Measurements from ENCODE around the gene SPAG9. TPM values are rescaled to one million over a fixed set of nuclear protein-coding genes. Genes with fewer than 3 reads are reported as not detected.

Gene SPAG9
- total RNA-seq, 1 experiment from 2014 or later, result 90.5 TPM

DNA sequence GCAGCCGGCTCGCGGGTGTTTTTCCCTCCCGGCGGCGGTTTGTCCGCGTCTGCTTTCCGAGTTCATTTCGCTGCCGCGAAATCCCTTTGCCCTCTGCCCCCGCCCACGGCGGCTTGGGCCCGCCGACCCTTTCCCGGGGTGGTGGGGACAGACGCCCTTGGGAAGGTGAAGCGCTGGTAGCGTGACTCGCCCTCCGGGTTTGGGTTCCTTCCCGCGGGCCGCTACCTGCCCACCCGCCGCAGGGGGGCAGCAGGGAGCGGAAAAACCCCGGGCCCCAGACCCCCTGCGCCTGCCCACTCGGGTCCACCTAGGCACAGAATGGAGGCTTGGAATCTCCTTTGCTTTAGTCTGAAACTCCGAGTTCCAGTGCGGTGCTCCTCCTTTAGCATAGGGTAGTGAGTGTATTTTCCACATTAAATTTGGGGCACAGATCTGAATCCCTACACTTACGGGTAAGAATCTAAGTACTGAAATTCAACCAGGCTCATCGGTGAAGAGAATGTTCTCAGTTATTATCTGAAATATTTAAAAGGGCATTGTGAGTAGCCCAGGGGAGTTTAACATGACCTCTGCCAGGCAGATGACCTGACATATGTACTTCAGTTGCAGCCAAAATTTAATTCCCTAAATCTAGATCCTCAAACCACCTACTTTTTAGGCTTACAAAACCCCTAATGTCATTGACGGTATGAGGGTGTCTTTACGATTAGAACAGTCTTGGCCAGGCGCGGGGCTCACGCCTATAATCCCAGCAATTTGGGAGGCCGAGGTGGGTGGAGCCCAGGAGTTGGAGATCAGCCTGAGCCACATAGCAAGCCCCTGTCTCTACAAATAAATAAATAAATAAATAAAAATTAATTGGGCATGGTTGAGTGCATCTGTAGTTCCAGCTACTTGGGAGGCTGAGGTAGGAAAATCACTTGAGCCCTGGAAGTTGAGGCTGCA lies 46.6 kb upstream of the SPAG9 start:
- DNase-seq, result peak; percentile 70
- peak overlapping the region; percentile 81 for H3K4me3 ChIP-seq (ENCODE audit: low read length)
- peak overlapping the region; percentile 72 for H3K27ac ChIP-seq (ENCODE audit: low read length)
- H3K9ac ChIP-seq (ENCODE audit: low read length), result peak overlapping the region; percentile 97
- intact Hi-C loops (cut with micrococcal nuclease), result loop anchor here (1.0 to 5.0 kb wide), 2 partner anchors 46 to 95 kb away; partner anchors contain the start of genes MBTD1 and UTP18
- peaks cover 4% of the 10 kb centered on the region for H3F3A ChIP-seq (ENCODE audit: low read length, unreplicated experiment)
- ATAC-seq, result peak; percentile 39
- ChIA-PET CTCF (no interaction called here), POLR2A (ENCODE audit: unreplicated experiment) (no interaction called here)
- peaks cover 52% of the 10 kb centered on the region for H3K36me3 ChIP-seq (ENCODE audit: low read depth, low read length)
- peak overlapping the region; percentile 94 for H3K4me2 ChIP-seq (ENCODE audit: low read length)
- peak overlapping the region; percentile 51 for H2AFZ ChIP-seq (ENCODE audit: low read length)
- H3K4me1 ChIP-seq (ENCODE audit: insufficient read depth, low read length), result peaks cover 21% of the 10 kb centered on the region
- TF ChIP-seq EZH2phosphoT487 (IDR thresholded peaks at IDR 0.05; ENCODE audit: borderline replicate concordance, low read length) (no peak), EZH2 (IDR thresholded peaks at IDR 0.05; ENCODE audit: low read length, unreplicated experiment) (no peak), CTCF (conservative IDR thresholded peaks at IDR 0.05; ENCODE audit: low read depth, low read length) (peak; percentile 91)
- BruUV-seq (replicated peaks), result TSS peak; percentile 58
- H3K9me3 ChIP-seq (ENCODE audit: low read length), result no peaks in the 10 kb centered on the region
- H3K79me2 ChIP-seq (ENCODE audit: low read length), result peaks cover 37% of the 10 kb centered on the region
- no peaks in the 10 kb centered on the region for H3K9me2 ChIP-seq (replicated peaks; ENCODE audit: low read length)
- H4K20me1 ChIP-seq (ENCODE audit: low read length), result peaks cover 26% of the 10 kb centered on the region
- H3K27me3 ChIP-seq (ENCODE audit: low read length), result no peaks in the 10 kb centered on the region

GRCh38 chr17:51166198-51166986 lies 45.7 kb upstream of the SPAG9 start, which contains the start of gene NME2:
Gene NME2, plus strand, starts transcription at chr17:51166411. Its CDS starts 420 bp downstream, at chr17:51166831.
- H3K4me1 ChIP-seq (ENCODE audit: insufficient read depth, low read length), result peaks cover 21% of the 10 kb centered on the region
- intact Hi-C loops (cut with micrococcal nuclease), result loop anchor here (1.0 to 5.0 kb wide), 2 partner anchors 45 to 96 kb away; partner anchors contain the start of genes MBTD1 and UTP18
- TF ChIP-seq CTCF (conservative IDR thresholded peaks at IDR 0.05; ENCODE audit: low read depth, low read length), result no peak
- no peak for TF ChIP-seq EZH2 (IDR thresholded peaks at IDR 0.05; ENCODE audit: low read length, unreplicated experiment)
- TF ChIP-seq EZH2phosphoT487 (IDR thresholded peaks at IDR 0.05; ENCODE audit: borderline replicate concordance, low read length), result no peak

More at GRCh38 chr17:51166198-51166986, 45.7 kb upstream of the SPAG9 start, which contains the start of gene NME2:
- Histone ChIP-seq H3K9me2 (replicated peaks; ENCODE audit: low read length) (no peaks in the 10 kb centered on the region), H3K9me3 (ENCODE audit: low read length) (no peaks in the 10 kb centered on the region), H3F3A (ENCODE audit: low read length, unreplicated experiment) (peaks cover 4% of the 10 kb centered on the region), H4K20me1 (ENCODE audit: low read length) (peaks cover 26% of the 10 kb centered on the region), H3K79me2 (ENCODE audit: low read length) (peaks cover 37% of the 10 kb centered on the region), H3K27me3 (ENCODE audit: low read length) (no peaks in the 10 kb centered on the region), H2AFZ (ENCODE audit: low read length) (peak within 1 kb of the TSS; percentile 88), H3K4me2 (ENCODE audit: low read length) (peak within 1 kb of the TSS; percentile 94), H3K9ac (ENCODE audit: low read length) (peak within 1 kb of the TSS; percentile 97), H3K36me3 (ENCODE audit: low read depth, low read length) (peaks cover 55% of the 10 kb centered on the region), H3K4me3 (ENCODE audit: low read length) (peak within 1 kb of the TSS; percentile 81), H3K27ac (ENCODE audit: low read length) (peak within 1 kb of the TSS; percentile 73)
- ChIA-PET POLR2A (ENCODE audit: unreplicated experiment) (interaction anchor here (0.6 kb wide), 1 partner anchor 105 kb away, joined by 6 read pairs; no protein-coding TSS in a partner anchor), CTCF (interaction anchor here (0.5 kb wide), 1 partner anchor 300 kb away, joined by 10 read pairs; the partner anchor contains the start of gene TOB1)
- ATAC-seq, result peak; percentile 91
- BruUV-seq (replicated peaks), result no TSS peak
- DNase-seq, result peak; percentile 97
